Peyer's patch (tissue), 4 donors: ENCODE measurements around the gene PKP4.

Experiments used
- CTCF ChIP-seq, 6 experiments: fragments of 450-650 bp in 4 of 6; fragments of 200-600 bp in 2 of 6; sonication (generic) in 1 of 6; IDR thresholded peaks; one replicate each; pipeline ENCODE4 v1.5.1; 2017 to 2019; ENCODE audit warnings: antibody characterized with exemption in 6 of 6, mild to moderate bottlenecking in 3 of 6, moderate library complexity in 1 of 6
- POLR2A ChIP-seq, 2 donors: fragments of 450-650 bp; IDR thresholded peaks; one replicate each; pipeline ENCODE4 v1.5.1; 2017; ENCODE audit warnings: antibody characterized with exemption in 2 of 2, mild to moderate bottlenecking in 2 of 2, moderate library complexity in 2 of 2

GRCh38 chr2:158699323-158699722 lies 242.6 kb downstream of the PKP4 start:
- TF ChIP-seq CTCF (IDR thresholded peaks at IDR 0.05) (no peak), POLR2A (IDR thresholded peaks at IDR 0.05) (no peak)
